ENCODE measurements around the gene SCP2. TPM values are rescaled to one million over a fixed set of nuclear protein-coding genes. Genes with fewer than 3 reads are reported as not detected.

SCP2 gene
- total RNA-seq, 2 donors from 2014 or later = 124 to 241 TPM

DNA sequence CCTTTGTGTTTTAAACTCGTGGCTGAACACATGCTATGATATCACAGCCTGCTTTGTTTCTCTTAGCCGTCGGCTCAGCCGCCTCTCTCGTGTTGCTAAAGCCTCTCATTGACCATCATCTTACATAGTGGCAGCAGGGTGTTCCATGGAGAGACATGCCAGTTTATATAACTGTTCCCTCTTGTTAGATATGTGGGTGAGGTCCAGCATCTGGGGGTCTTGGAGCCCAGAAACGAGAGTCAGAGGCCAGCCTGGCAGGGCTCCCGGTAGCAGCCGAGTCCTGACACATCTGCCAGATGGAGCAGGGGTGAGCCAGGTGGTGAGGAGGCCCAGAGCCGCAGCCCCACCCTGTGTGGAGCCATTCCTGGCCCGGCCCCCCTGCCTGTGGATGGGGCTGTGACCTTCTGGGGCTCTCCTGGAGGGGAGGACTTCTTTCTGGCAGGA, 146.8 kb downstream of the SCP2 start:
- H3K27me3 ChIP-seq (replicated peaks; ENCODE audit: insufficient read depth) = no peaks in the 10 kb centered on the region
- intact Hi-C loops (cut with DNase I) = no loop called here
- TF ChIP-seq POLR2A (IDR thresholded peaks at IDR 0.05) (no peak), POLR2AphosphoS5 (IDR thresholded peaks at IDR 0.05) (no peak), CTCF (IDR thresholded peaks at IDR 0.05) (no peak)
- no peak for DNase-seq (ENCODE audit: low spot score)
- 64% methylated on average over 10 of the region's 10 CpGs for WGBS
- H3K27ac ChIP-seq = peak overlapping the region in 1 of 2 donors; percentile 10
- H3K4me1 ChIP-seq (replicated peaks) = no peaks in the 10 kb centered on the region
- no peak overlapping the region for H3K4me3 ChIP-seq
- H3K9me3 ChIP-seq = no peaks in the 10 kb centered on the region
- peaks cover 0 to 4% of the 10 kb centered on the region in 2 donors for H3K36me3 ChIP-seq

- no peak for DNase-seq (ENCODE audit: low spot score)
Measured at GRCh38 chr1:53074313-53075154, 147.5 kb downstream of the SCP2 start.

DNA sequence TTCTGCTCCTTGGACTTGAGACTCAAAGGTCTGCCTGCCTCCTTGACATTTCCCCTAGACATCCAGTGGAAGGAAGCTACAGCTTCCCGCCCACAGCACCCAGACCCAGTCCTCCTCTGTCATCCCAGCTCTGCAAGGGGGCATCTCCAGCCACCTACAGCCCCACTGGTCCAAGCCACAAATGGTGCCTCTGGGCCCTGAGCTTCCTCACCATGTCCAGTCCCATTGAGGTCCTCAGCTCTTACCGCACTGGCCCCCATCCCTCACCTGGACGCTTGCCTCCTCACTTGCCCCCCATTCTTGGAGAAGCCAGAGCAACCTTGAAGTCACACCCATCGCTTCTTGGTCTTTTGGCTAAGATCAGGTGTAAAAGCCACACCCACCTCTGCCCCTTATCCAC, 148.1 kb downstream of the SCP2 start:
- Histone ChIP-seq H3K36me3 (peaks cover 0 to 4% of the 10 kb centered on the region in 2 donors), H3K9me3 (no peaks in the 10 kb centered on the region), H3K4me3 (no peak overlapping the region), H3K4me1 (replicated peaks) (no peaks in the 10 kb centered on the region), H3K27me3 (replicated peaks; ENCODE audit: insufficient read depth) (no peaks in the 10 kb centered on the region), H3K27ac (no peak overlapping the region)
- 96% methylated on average over 4 of the region's 4 CpGs for WGBS
- DNase-seq (ENCODE audit: low spot score) = no peak
- intact Hi-C loops (cut with DNase I) = no loop called here
- no peak for TF ChIP-seq POLR2AphosphoS5 (IDR thresholded peaks at IDR 0.05)
- TF ChIP-seq CTCF (IDR thresholded peaks at IDR 0.05) = no peak
- no peak for TF ChIP-seq POLR2A (IDR thresholded peaks at IDR 0.05)

More at GRCh38 chr1:53074313-53075154, 147.5 kb downstream of the SCP2 start:
- WGBS = 95% methylated on average over 8 of the region's 8 CpGs
- TF ChIP-seq POLR2A (IDR thresholded peaks at IDR 0.05) (no peak), CTCF (IDR thresholded peaks at IDR 0.05) (no peak), POLR2AphosphoS5 (IDR thresholded peaks at IDR 0.05) (no peak)
- peaks cover 0 to 4% of the 10 kb centered on the region in 2 donors for H3K36me3 ChIP-seq
- H3K9me3 ChIP-seq = no peaks in the 10 kb centered on the region
- no peaks in the 10 kb centered on the region for H3K4me1 ChIP-seq (replicated peaks)
- peak overlapping the region in 1 of 2 donors; percentile 10 for H3K27ac ChIP-seq
- intact Hi-C loops (cut with DNase I) = no loop called here
- H3K27me3 ChIP-seq (replicated peaks; ENCODE audit: insufficient read depth) = no peaks in the 10 kb centered on the region
- no peak overlapping the region for H3K4me3 ChIP-seq

GRCh38 chr1:53075761-53076163, 148.7 kb downstream of the SCP2 start:
- Histone ChIP-seq H3K27me3 (replicated peaks; ENCODE audit: insufficient read depth) (no peaks in the 10 kb centered on the region), H3K4me3 (no peak overlapping the region), H3K9me3 (no peaks in the 10 kb centered on the region), H3K36me3 (peaks cover 0 to 4% of the 10 kb centered on the region in 2 donors), H3K4me1 (replicated peaks) (no peaks in the 10 kb centered on the region), H3K27ac (no peak overlapping the region)
- WGBS = 72% methylated on average over 8 of the region's 8 CpGs
- TF ChIP-seq CTCF (IDR thresholded peaks at IDR 0.05) = no peak
- no peak for TF ChIP-seq POLR2AphosphoS5 (IDR thresholded peaks at IDR 0.05)
- no peak for TF ChIP-seq POLR2A (IDR thresholded peaks at IDR 0.05)
- intact Hi-C loops (cut with DNase I) = no loop called here
- DNase-seq (ENCODE audit: low spot score) = no peak

DNA sequence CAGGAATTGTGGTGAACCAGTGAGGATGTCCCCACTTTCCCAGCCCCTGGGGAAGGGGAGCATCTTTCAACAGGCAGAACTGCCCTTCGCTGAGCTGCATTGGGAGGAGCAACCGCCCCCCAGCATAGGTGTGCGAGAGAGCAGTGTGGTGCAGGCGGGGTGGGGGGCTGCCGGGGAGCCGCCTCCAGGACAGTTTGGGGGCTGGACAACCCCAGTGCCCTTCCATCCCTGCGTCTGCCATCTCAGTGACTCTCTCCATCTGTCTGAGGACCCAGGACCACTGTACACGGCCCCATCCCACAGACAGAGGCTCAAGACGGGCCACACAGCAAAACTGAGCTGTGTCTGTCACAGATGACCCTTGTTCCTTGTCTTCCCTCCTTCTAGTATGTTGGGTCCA, 149.1 kb downstream of the SCP2 start:
- H3K27ac ChIP-seq = no peak overlapping the region
- WGBS = 96% methylated on average over 9 of the region's 9 CpGs
- DNase-seq (ENCODE audit: low spot score) = no peak
- H3K4me3 ChIP-seq = no peak overlapping the region
- H3K27me3 ChIP-seq (replicated peaks; ENCODE audit: insufficient read depth) = no peaks in the 10 kb centered on the region
- no peaks in the 10 kb centered on the region for H3K4me1 ChIP-seq (replicated peaks)
- TF ChIP-seq POLR2A (IDR thresholded peaks at IDR 0.05) = no peak
- no peak for TF ChIP-seq POLR2AphosphoS5 (IDR thresholded peaks at IDR 0.05)
- no peak for TF ChIP-seq CTCF (IDR thresholded peaks at IDR 0.05)
- peaks cover 0 to 4% of the 10 kb centered on the region in 2 donors for H3K36me3 ChIP-seq
- H3K9me3 ChIP-seq = no peaks in the 10 kb centered on the region
- intact Hi-C loops (cut with DNase I) = no loop called here
